Endodermal cell (in vitro differentiated cells): ENCODE results near the gene CRYGA. TPM values are rescaled to one million over a fixed set of nuclear protein-coding genes. Genes with fewer than 3 reads are reported as not detected.

Source experiments
- DNase-seq: peaks from one replicate; pipeline ENCODE4 v3.0.0-alpha.2; 2017
- H3K27ac ChIP-seq: 2 replicates; pipeline ENCODE4 v1.5.1; 2013; ENCODE audit warnings: mild to moderate bottlenecking, low read depth, low read length, moderate library complexity
- H3K27me3 ChIP-seq: 2 replicates; pipeline ENCODE4 v1.6.1; 2013; ENCODE audit warnings: mild to moderate bottlenecking, low read length, moderate library complexity; ENCODE audit not compliant: insufficient read depth, control insufficient read depth, poor library complexity, severe bottlenecking
- H3K36me3 ChIP-seq: 2 replicates; pipeline ENCODE4 v1.7.0; 2013; ENCODE audit warnings: mild to moderate bottlenecking, low read length, moderate library complexity; ENCODE audit not compliant: control insufficient read depth, insufficient read depth
- H3K4me1 ChIP-seq: one replicate; pipeline ENCODE4 v1.7.0; 2013; ENCODE audit warnings: low read length; ENCODE audit not compliant: control insufficient read depth, insufficient read depth
- H3K4me3 ChIP-seq: 2 replicates; pipeline ENCODE4 v1.5.1; 2013; ENCODE audit warnings: mild to moderate bottlenecking, low read length, moderate library complexity
- H3K9ac ChIP-seq: 2 replicates; pipeline ENCODE4 v1.6.1; 2013; ENCODE audit warnings: mild to moderate bottlenecking, low read length, moderate library complexity; ENCODE audit not compliant: poor library complexity, severe bottlenecking; ENCODE audit errors: extremely low read depth
- H3K9me3 ChIP-seq: 2 replicates; pipeline ENCODE4 v1.6.1; 2013; ENCODE audit warnings: mild to moderate bottlenecking, low read length, moderate library complexity; ENCODE audit not compliant: control insufficient read depth
- H3K27ac Mint-ChIP-seq: 2 replicates; pipeline ENCODE4 v1.8.0; 2020; ENCODE audit warnings: mixed read lengths
- H3K27me3 Mint-ChIP-seq: 2 replicates; pipeline ENCODE4 v1.8.0; 2021; ENCODE audit warnings: mild to moderate bottlenecking, mixed read lengths; ENCODE audit not compliant: insufficient read depth
- H3K36me3 Mint-ChIP-seq: 2 replicates; pipeline ENCODE4 v1.8.0; 2020; ENCODE audit warnings: low read depth, mixed read lengths
- H3K4me1 Mint-ChIP-seq: 2 replicates; pipeline ENCODE4 v1.8.0; 2020; ENCODE audit warnings: mixed read lengths
- H3K4me3 Mint-ChIP-seq: 2 replicates; pipeline ENCODE4 v1.8.0; 2020; ENCODE audit warnings: mild to moderate bottlenecking, moderate library complexity, mixed read lengths
- H3K9me3 Mint-ChIP-seq: 2 replicates; pipeline ENCODE4 v1.8.0; 2020; ENCODE audit warnings: mild to moderate bottlenecking, mixed read lengths
- WGBS, 2 experiments: methylation state at CpG; one replicate each; pipeline versions ENCODE4 v1.1.5 to v1.1.7; 2013; ENCODE audit warnings: missing lambda C conversion rate in 2 of 2, mixed read lengths in 1 of 2; ENCODE audit not compliant: insufficient coverage in 1 of 2, insufficient read length in 1 of 2; 5-methylcytosine and 5-hydroxymethylcytosine counted together
- total RNA-seq, 2 donors: library from RNA; stranded (reverse); fragmentation: NEBNext Ultra II Directional in 1 of 2; extraction: Animal tissue kit (Norgen Biotek cat#: 25700) in 1 of 2; gene quantifications; 2 replicates in 1 of 2; 3 replicates in 1 of 2; pipeline ENCODE4 v1.2.1, GENCODE V29; 2021
- TF ChIP-seq, protein P1 (sequence below): fragments of 200-600 bp; sonication (generic); conservative IDR thresholded peaks from 2 replicates; pipeline ENCODE4 v1.5.0; 2021; ENCODE audit warnings: antibody characterized with exemption, mild to moderate bottlenecking

CRYGA gene
- total RNA-seq, 2 donors from 2014 or later: not detected

DNA sequence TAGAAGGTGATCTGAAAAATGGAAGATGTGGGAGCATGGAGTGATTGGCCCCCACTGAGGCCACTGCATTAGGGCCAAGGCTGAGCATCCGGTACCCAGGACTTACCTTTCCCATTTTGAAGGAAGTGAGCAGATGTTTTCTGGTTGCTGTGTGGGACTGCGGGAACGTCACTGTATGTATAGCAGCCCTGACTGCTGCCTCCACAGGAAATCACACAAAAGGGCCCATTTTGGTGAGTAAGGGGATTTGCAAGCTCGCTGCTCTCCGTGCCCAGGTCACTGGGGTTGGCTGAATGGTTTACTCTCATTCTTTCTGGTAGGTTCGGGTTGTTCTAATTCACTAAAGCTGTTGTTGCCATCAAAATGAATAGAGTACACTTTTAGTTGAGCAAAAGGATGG is 17.4 kb downstream of the CRYGA start, which contains the start of gene CRYGB:
Gene CRYGB (minus strand): TSS at position 153 of the 400 bp plus-strand sequence. CDS start 38 bp downstream, at position 115.
- H3K27ac Mint-ChIP-seq: peak within 1 kb of the TSS; percentile 56
- 75 to 79% methylated on average over 5 to 6 of the region's 6 CpGs for WGBS, 2 experiments
- Histone ChIP-seq H3K9ac (no peak within 1 kb of the TSS), H3K27ac (no peak within 1 kb of the TSS), H3K27me3 (no peaks in the 10 kb centered on the region), H3K4me3 (no peak within 1 kb of the TSS), H3K4me1 (peaks cover 5% of the 10 kb centered on the region), H3K36me3 (no peaks in the 10 kb centered on the region), H3K9me3 (peaks cover 24% of the 10 kb centered on the region)
- H3K9me3 Mint-ChIP-seq: peaks cover 28% of the 10 kb centered on the region
- TF ChIP-seq, protein P1, sequence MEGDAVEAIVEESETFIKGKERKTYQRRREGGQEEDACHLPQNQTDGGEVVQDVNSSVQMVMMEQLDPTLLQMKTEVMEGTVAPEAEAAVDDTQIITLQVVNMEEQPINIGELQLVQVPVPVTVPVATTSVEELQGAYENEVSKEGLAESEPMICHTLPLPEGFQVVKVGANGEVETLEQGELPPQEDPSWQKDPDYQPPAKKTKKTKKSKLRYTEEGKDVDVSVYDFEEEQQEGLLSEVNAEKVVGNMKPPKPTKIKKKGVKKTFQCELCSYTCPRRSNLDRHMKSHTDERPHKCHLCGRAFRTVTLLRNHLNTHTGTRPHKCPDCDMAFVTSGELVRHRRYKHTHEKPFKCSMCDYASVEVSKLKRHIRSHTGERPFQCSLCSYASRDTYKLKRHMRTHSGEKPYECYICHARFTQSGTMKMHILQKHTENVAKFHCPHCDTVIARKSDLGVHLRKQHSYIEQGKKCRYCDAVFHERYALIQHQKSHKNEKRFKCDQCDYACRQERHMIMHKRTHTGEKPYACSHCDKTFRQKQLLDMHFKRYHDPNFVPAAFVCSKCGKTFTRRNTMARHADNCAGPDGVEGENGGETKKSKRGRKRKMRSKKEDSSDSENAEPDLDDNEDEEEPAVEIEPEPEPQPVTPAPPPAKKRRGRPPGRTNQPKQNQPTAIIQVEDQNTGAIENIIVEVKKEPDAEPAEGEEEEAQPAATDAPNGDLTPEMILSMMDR: no peak
- H3K27me3 Mint-ChIP-seq: peaks cover 2% of the 10 kb centered on the region
- H3K4me3 Mint-ChIP-seq: no peak within 1 kb of the TSS
- DNase-seq: peak; percentile 59
- peaks cover 3% of the 10 kb centered on the region for H3K36me3 Mint-ChIP-seq
- peaks cover 28% of the 10 kb centered on the region for H3K4me1 Mint-ChIP-seq

DNA sequence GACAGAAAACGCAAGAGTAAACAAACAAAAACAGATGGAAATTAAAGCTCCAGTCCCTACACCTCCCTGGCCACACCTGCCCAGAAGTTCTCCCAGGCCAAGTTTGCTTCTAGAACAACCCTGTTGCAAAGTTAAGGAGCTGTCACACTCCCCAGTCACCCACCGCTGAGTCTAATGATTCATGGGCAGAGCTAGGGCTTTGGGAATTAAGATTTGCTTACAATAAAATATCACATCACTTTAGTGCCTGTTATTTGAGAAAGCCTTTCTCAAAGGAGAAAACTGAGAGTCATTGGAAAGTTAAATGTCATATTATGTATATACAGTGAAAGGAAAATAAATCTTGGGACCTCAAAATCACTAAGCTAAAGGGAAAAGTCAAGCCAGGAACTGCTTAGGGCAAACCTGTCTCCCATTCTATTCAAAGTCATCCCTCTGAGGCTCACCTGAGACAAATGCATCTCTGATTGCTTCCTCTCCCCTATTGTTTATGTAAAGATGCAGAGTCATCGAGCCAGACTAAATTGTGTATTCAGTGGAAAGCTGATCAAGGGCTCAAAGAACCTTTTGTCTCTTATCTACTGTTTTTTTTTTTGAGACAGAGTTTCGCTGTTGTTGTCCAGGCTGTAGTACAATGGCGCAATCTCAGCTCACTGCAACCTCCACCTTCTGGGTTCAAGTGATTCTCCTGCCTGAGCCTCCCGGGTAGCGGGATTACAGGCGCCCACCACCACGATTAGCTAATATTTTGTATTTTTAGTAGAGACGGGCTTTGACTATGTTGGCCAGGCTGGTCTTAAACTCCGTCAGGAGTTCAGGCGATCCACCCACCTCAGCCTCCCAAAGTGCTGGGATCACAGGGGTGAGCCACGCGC is 20.2 kb downstream of the CRYGA start:
- H3K27ac Mint-ChIP-seq: peak overlapping the region; percentile 97
- H3K36me3 Mint-ChIP-seq: peaks cover 8% of the 10 kb centered on the region
- TF ChIP-seq, protein P1: no peak
- Histone ChIP-seq H3K36me3 (no peaks in the 10 kb centered on the region), H3K4me1 (peaks cover 5% of the 10 kb centered on the region), H3K9me3 (peaks cover 51% of the 10 kb centered on the region), H3K27ac (peak overlapping the region; percentile 4), H3K9ac (peak overlapping the region; percentile 33), H3K4me3 (peak overlapping the region; percentile 4), H3K27me3 (no peaks in the 10 kb centered on the region)
- DNase-seq: peak; percentile 76
- H3K4me1 Mint-ChIP-seq: peaks cover 28% of the 10 kb centered on the region
- H3K9me3 Mint-ChIP-seq: peaks cover 52% of the 10 kb centered on the region
- H3K4me3 Mint-ChIP-seq: peak overlapping the region; percentile 20
- H3K27me3 Mint-ChIP-seq: peaks cover 2% of the 10 kb centered on the region
- 54 to 55% methylated on average over 7 to 12 of the region's 14 CpGs for WGBS, 2 experiments

DNA sequence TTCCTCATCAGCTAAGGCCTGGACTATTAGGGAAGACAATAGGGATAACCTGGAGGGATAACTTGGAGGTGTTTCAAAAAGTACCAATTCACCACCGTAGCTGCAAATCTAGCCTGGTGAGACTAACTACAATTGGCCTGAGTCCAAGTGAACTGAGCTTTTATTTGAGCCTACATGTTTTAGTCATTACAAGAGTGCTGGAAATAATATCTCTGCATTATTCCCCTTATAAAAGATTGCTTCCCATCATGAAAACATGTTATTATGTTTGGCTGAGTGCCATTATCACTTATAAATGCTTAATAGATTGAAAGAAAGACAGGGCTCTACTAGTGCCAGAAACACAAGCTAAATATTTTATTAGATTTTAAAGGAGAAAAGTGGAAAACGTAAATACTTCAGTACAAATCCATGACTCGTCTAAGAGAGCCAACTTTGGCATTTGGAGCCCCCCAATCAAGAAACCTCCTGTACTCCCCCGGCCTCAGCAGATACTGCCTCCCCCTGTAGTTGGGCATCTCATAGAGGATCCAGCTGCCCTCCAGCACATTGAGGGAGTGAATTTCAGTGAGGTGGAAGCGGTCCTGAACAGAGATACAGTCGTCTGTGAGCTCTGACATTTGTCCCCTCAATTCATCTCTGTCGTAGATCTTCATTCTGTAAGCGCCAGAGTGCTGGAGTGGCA is 21.0 kb downstream of the CRYGA start:
- Mint-ChIP-seq H3K27me3 (peaks cover 2% of the 10 kb centered on the region), H3K36me3 (peaks cover 11% of the 10 kb centered on the region), H3K9me3 (peaks cover 60% of the 10 kb centered on the region), H3K4me1 (peaks cover 22% of the 10 kb centered on the region), H3K4me3 (peak overlapping the region; percentile 20), H3K27ac (peak overlapping the region; percentile 97)
- WGBS, 2 experiments: 78 to 81% methylated on average over 6 to 8 of the region's 8 CpGs
- H3K4me1 ChIP-seq: peaks cover 5% of the 10 kb centered on the region
- H3K9ac ChIP-seq: peak overlapping the region; percentile 33
- no peak for DNase-seq
- no peaks in the 10 kb centered on the region for H3K27me3 ChIP-seq
- H3K36me3 ChIP-seq: no peaks in the 10 kb centered on the region
- peak overlapping the region; percentile 4 for H3K27ac ChIP-seq
- peak overlapping the region; percentile 4 for H3K4me3 ChIP-seq
- TF ChIP-seq, protein P1: no peak
- H3K9me3 ChIP-seq: peaks cover 59% of the 10 kb centered on the region
